HFF-Myc (cell line): ENCODE results near the gene HLX.

Experiments
- DNase-seq: peaks from one replicate; pipeline ENCODE4 v3.0.0-alpha.2; 2011; ENCODE audit warnings: low read depth; ENCODE audit errors: extremely low read depth
- H3K4me3 ChIP-seq: replicated peaks from 2 replicates; pipeline ENCODE4 v1.5.1; 2011; ENCODE audit warnings: low read depth, mild to moderate bottlenecking, control low read depth, low read length
- CTCF ChIP-seq: IDR thresholded peaks from 2 replicates; pipeline ENCODE4 v1.5.1; 2012; ENCODE audit warnings: mild to moderate bottlenecking, low read depth, low read length, control low read depth; ENCODE audit errors: missing control alignments

The HLX gene

GRCh38 chr1:220894924-220895256 is 15.6 kb downstream of the HLX start:
- TF ChIP-seq CTCF = no peak
- DNase-seq = no peak
- H3K4me3 ChIP-seq = no peak overlapping the region

GRCh38 chr1:220895412-220895946 is 16.2 kb downstream of the HLX start:
- no peak for DNase-seq
- H3K4me3 ChIP-seq = no peak overlapping the region
- no peak for TF ChIP-seq CTCF

DNA sequence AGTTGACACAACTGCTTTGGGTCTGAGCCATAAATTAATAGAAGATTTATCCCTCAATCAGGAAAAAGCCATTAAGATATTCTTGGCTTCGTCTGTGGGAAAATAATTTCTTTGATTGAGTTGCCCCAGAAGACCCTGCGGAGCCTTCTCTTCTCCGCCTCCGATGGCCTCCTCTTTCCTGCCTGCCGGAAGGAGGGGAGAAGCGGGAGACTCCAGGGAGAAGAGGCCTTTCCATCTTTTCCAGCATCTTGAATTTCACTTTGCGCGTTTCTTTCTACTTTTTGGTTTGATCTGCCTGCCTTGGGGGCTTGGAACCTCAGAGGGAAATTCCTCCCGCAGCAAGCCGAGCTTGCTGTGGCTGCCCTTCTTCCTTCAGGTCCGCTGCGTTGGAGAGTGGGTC is 16.8 kb downstream of the HLX start:
- no peak for TF ChIP-seq CTCF
- no peak for DNase-seq
- H3K4me3 ChIP-seq = no peak overlapping the region

GRCh38 chr1:220900842-220901241 is 21.6 kb downstream of the HLX start:
- no peak for TF ChIP-seq CTCF
- no peak overlapping the region for H3K4me3 ChIP-seq
- DNase-seq = no peak

GRCh38 chr1:220901881-220902280 is 22.6 kb downstream of the HLX start:
- H3K4me3 ChIP-seq = no peak overlapping the region
- no peak for TF ChIP-seq CTCF
- DNase-seq = no peak

DNA sequence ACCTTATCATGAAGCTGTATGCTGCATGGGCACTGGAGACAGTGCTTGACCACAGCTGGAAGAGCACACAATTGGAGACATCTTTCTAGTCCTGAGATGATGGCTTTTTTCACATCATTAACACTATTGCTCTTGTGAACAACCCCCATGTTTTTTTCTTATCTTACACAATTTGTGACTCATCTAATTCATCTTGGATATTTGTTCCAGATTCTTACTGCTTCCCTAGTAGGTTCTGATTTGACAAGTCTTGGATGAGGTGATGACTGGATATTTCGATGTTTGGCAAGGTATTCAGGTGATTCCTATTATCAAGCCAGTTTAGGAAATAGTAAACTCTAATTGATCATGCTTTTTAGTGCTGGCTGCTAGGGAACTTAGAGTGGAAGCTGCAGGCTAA is 23.7 kb downstream of the HLX start:
- no peak for TF ChIP-seq CTCF
- no peak overlapping the region for H3K4me3 ChIP-seq
- DNase-seq = no peak

- H3K4me3 ChIP-seq = no peak overlapping the region
- DNase-seq = no peak
- TF ChIP-seq CTCF = no peak
Observed at GRCh38 chr1:220904876-220905275, 25.6 kb downstream of the HLX start.
